ENCODE data around the gene TCEA2.
A peak's percentile ranks its signal among the peaks of the same experiment; 100 is the strongest.

Gene TCEA2

GRCh38 chr20:64099086-64099786 lies 36.2 kb downstream of the TCEA2 start:
- Histone ChIP-seq H3K9me2 (replicated peaks; ENCODE audit: insufficient read depth, low read length) (no peaks in the 10 kb centered on the region), H3K27me3 (ENCODE audit: low read length) (no peaks in the 10 kb centered on the region)

GRCh38 chr20:64099880-64100565 lies 37.0 kb downstream of the TCEA2 start:
- H3K36me3 ChIP-seq (ENCODE audit: low read length): no peaks in the 10 kb centered on the region
- no peak overlapping the region for H3K9ac ChIP-seq (ENCODE audit: low read length)
- no peak for TF ChIP-seq EZH2phosphoT487 (conservative IDR thresholded peaks at IDR 0.05; ENCODE audit: low read length)
- TF ChIP-seq CTCF (IDR thresholded peaks at IDR 0.05; ENCODE audit: insufficient read depth, low read length, poor library complexity, severe bottlenecking): no peak
- H3K9me3 ChIP-seq (ENCODE audit: insufficient read depth, low read length): no peaks in the 10 kb centered on the region
- no peaks in the 10 kb centered on the region for H4K20me1 ChIP-seq (ENCODE audit: low read depth, low read length)
- no peak overlapping the region for H3K4me3 ChIP-seq (ENCODE audit: insufficient read depth, low read length, poor library complexity, severe bottlenecking)
- no peaks in the 10 kb centered on the region for H3K27me3 ChIP-seq (ENCODE audit: low read length)
- H3K9me2 ChIP-seq (replicated peaks; ENCODE audit: insufficient read depth, low read length): no peaks in the 10 kb centered on the region
- H3K27ac ChIP-seq (ENCODE audit: low read depth, low read length): peak overlapping the region; percentile 53
- peak overlapping the region; percentile 38 for H2AFZ ChIP-seq (ENCODE audit: low read depth, low read length, severe bottlenecking)
- H3F3A ChIP-seq (ENCODE audit: insufficient read depth): no peaks in the 10 kb centered on the region
- no peaks in the 10 kb centered on the region for H3K79me2 ChIP-seq (ENCODE audit: insufficient read depth, low read length)
- H3K4me2 ChIP-seq (ENCODE audit: low read depth, low read length, poor library complexity, severe bottlenecking): peak overlapping the region; percentile 26

More at GRCh38 chr20:64099086-64099786, 36.2 kb downstream of the TCEA2 start:
- TF ChIP-seq EZH2phosphoT487 (conservative IDR thresholded peaks at IDR 0.05; ENCODE audit: low read length) (no peak), CTCF (IDR thresholded peaks at IDR 0.05; ENCODE audit: insufficient read depth, low read length, poor library complexity, severe bottlenecking) (no peak)
- Histone ChIP-seq H3K9ac (ENCODE audit: low read length) (no peak overlapping the region), H3K36me3 (ENCODE audit: low read length) (no peaks in the 10 kb centered on the region), H4K20me1 (ENCODE audit: low read depth, low read length) (no peaks in the 10 kb centered on the region), H3K27ac (ENCODE audit: low read depth, low read length) (no peak overlapping the region), H3K79me2 (ENCODE audit: insufficient read depth, low read length) (no peaks in the 10 kb centered on the region), H2AFZ (ENCODE audit: low read depth, low read length, severe bottlenecking) (no peak overlapping the region), H3K4me3 (ENCODE audit: insufficient read depth, low read length, poor library complexity, severe bottlenecking) (no peak overlapping the region), H3K4me2 (ENCODE audit: low read depth, low read length, poor library complexity, severe bottlenecking) (no peak overlapping the region), H3K9me3 (ENCODE audit: insufficient read depth, low read length) (no peaks in the 10 kb centered on the region), H3F3A (ENCODE audit: insufficient read depth) (no peaks in the 10 kb centered on the region)

GRCh38 chr20:64100566-64100888 lies 37.5 kb downstream of the TCEA2 start:
- H3K4me3 ChIP-seq (ENCODE audit: insufficient read depth, low read length, poor library complexity, severe bottlenecking): no peak overlapping the region
- no peaks in the 10 kb centered on the region for H3K9me2 ChIP-seq (replicated peaks; ENCODE audit: insufficient read depth, low read length)
- TF ChIP-seq EZH2phosphoT487 (conservative IDR thresholded peaks at IDR 0.05; ENCODE audit: low read length) (no peak), CTCF (IDR thresholded peaks at IDR 0.05; ENCODE audit: insufficient read depth, low read length, poor library complexity, severe bottlenecking) (no peak)
- no peaks in the 10 kb centered on the region for H3K9me3 ChIP-seq (ENCODE audit: insufficient read depth, low read length)
- peak overlapping the region; percentile 38 for H2AFZ ChIP-seq (ENCODE audit: low read depth, low read length, severe bottlenecking)
- no peak overlapping the region for H3K9ac ChIP-seq (ENCODE audit: low read length)
- peak overlapping the region; percentile 26 for H3K4me2 ChIP-seq (ENCODE audit: low read depth, low read length, poor library complexity, severe bottlenecking)
- H3K36me3 ChIP-seq (ENCODE audit: low read length): no peaks in the 10 kb centered on the region
- no peaks in the 10 kb centered on the region for H3K79me2 ChIP-seq (ENCODE audit: insufficient read depth, low read length)
- no peaks in the 10 kb centered on the region for H3K27me3 ChIP-seq (ENCODE audit: low read length)
- H4K20me1 ChIP-seq (ENCODE audit: low read depth, low read length): no peaks in the 10 kb centered on the region
- peak overlapping the region; percentile 53 for H3K27ac ChIP-seq (ENCODE audit: low read depth, low read length)
- no peaks in the 10 kb centered on the region for H3F3A ChIP-seq (ENCODE audit: insufficient read depth)
